Sigmoid colon (tissue), 7 donors: ENCODE data around the gene LY6G6F. TPM values are rescaled to one million over a fixed set of nuclear protein-coding genes. Genes with fewer than 3 reads are reported as not detected.
A peak's percentile ranks its signal among the peaks of the same experiment; 100 is the strongest.

Experiments used
- DNase-seq: peaks from one replicate; pipeline ENCODE4 v3.0.0-alpha.2; 2019
- H3K27ac ChIP-seq, 4 donors: fragments of 200-600 bp; sonication (generic); one replicate each; pipeline ENCODE4 v1.5.1; 2016 to 2019; ENCODE audit warnings: mild to moderate bottlenecking in 1 of 4
- H3K27me3 ChIP-seq, 3 donors: fragments of 200-600 bp; sonication (generic); one replicate each; pipeline ENCODE4 v1.5.1; 2019; ENCODE audit warnings: mild to moderate bottlenecking in 1 of 3
- H3K36me3 ChIP-seq, 4 donors: fragments of 200-600 bp; sonication (generic); one replicate each; pipeline ENCODE4 v1.5.1; 2016 to 2019
- H3K4me1 ChIP-seq, 4 donors: fragments of 200-600 bp; sonication (generic); one replicate each; pipeline ENCODE4 v1.5.1; 2017 to 2019
- H3K4me3 ChIP-seq, 4 donors: fragments of 200-600 bp; sonication (generic); one replicate each; pipeline ENCODE4 v1.5.1; 2017 to 2019; ENCODE audit warnings: mild to moderate bottlenecking in 2 of 4, moderate library complexity in 1 of 4
- H3K9me3 ChIP-seq, 4 donors: fragments of 200-600 bp in 3 of 4; sonication (generic) in 3 of 4; one replicate each; pipeline versions ENCODE4 v1.5.1 to v1.6.1; 2013 to 2019
- EP300 ChIP-seq, 4 donors: sonication (generic); formaldehyde crosslinking; IDR thresholded peaks; one replicate each; pipeline ENCODE4 v1.6.1; 2017; ENCODE audit warnings: antibody characterized with exemption in 4 of 4
- POLR2A ChIP-seq, 2 donors: fragments of 450-650 bp; IDR thresholded peaks; one replicate each; pipeline ENCODE4 v1.6.1; 2016; ENCODE audit warnings: antibody characterized with exemption in 2 of 2, mild to moderate bottlenecking in 2 of 2, moderate library complexity in 2 of 2
- POLR2AphosphoS5 ChIP-seq, 4 donors: sonication (generic); formaldehyde crosslinking; IDR thresholded peaks; one replicate each; pipeline ENCODE4 v1.6.1; 2017; ENCODE audit warnings: antibody characterized with exemption in 4 of 4
- WGBS, 2 donors: extraction: QIAGEN DNeasy Blood & Tissue Kit; methylation state at CpG; one replicate each; pipeline ENCODE4 v1.1.7; 2013; 5-methylcytosine and 5-hydroxymethylcytosine counted together
- intact Hi-C: fragments of 100-400 bp; cut with DNase I; formaldehyde crosslinking; loops from one replicate; pipeline ENCODE4 v1.15.1; 2023
- polyA plus RNA-seq, 3 donors: library from polyadenylated mRNA; stranded (reverse); fragments of 200-250 nt; gene quantifications; one replicate each; pipeline ENCODE4 v1.2.3, GENCODE V29; 2013
- total RNA-seq, 4 donors: library from RNA; depleted of rRNA; stranded (reverse); fragments of >200 nt; gene quantifications; one replicate each; pipeline ENCODE4 v1.1.0, GENCODE V29; 2016
- TF ChIP-seq, protein P1 (sequence below), 4 experiments: fragments of 450-650 bp in 3 of 4; fragments of 200-600 bp in 1 of 4; IDR thresholded peaks; one replicate each; pipeline ENCODE4 v1.5.1; 2016 to 2019; ENCODE audit warnings: antibody characterized with exemption in 4 of 4, mild to moderate bottlenecking in 3 of 4, moderate library complexity in 2 of 4
- donor health status: healthy with polysubstance abuse.
- donor health status: Bipolar disorder and iron deficiency.
- donor health status: healthy.

The LY6G6F gene
- total and polyA plus RNA-seq, 7 donors, result not detected

DNA sequence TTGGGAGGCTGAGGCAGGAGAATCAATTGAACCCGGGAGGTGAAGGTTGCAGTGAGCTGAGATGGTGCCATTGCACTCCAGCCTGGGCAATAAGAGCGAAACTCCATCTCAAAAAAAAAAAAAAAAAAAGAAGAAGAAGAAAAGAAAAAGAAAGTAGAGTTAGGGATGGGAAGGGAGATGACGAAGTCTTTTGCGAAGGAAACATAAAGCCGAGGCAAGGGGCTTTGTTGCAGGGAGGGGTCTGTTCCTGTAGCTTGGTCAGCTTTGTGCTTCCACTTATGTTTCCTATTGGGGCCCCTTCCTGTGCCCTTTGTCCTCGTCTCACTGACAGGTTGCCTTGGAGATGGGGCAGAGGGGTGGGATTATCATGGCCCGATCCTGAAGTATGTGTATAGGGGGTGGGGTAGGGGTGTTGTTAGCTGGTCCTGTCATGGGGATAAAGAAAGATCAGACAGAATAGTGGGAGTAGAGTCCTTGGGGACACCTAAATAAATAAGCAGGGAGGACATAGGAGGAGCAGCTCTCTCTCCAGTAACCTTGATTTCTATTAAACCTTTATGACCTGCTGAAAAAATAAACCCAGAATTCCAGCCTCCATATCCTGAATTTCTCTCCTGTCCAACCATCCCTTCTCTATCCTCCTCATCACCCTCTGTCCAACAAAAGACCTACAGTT is 30.8 kb downstream of the LY6G6F start:
- Histone ChIP-seq H3K27me3 (no peaks in the 10 kb centered on the region), H3K27ac (peak overlapping the region; percentile 92 to 98 (median 94)), H3K36me3 (peaks cover 13 to 17% (median 15%) of the 10 kb centered on the region in 4 donors), H3K9me3 (no peaks in the 10 kb centered on the region), H3K4me1 (peaks cover 0 to 49% (median 40%) of the 10 kb centered on the region in 4 donors), H3K4me3 (peak overlapping the region in 1 of 4 donors; percentile 64)
- TF ChIP-seq POLR2AphosphoS5 (IDR thresholded peaks at IDR 0.05) (no peak), POLR2A (IDR thresholded peaks at IDR 0.05) (no peak), EP300 (IDR thresholded peaks at IDR 0.05) (no peak)
- TF ChIP-seq, protein P1, sequence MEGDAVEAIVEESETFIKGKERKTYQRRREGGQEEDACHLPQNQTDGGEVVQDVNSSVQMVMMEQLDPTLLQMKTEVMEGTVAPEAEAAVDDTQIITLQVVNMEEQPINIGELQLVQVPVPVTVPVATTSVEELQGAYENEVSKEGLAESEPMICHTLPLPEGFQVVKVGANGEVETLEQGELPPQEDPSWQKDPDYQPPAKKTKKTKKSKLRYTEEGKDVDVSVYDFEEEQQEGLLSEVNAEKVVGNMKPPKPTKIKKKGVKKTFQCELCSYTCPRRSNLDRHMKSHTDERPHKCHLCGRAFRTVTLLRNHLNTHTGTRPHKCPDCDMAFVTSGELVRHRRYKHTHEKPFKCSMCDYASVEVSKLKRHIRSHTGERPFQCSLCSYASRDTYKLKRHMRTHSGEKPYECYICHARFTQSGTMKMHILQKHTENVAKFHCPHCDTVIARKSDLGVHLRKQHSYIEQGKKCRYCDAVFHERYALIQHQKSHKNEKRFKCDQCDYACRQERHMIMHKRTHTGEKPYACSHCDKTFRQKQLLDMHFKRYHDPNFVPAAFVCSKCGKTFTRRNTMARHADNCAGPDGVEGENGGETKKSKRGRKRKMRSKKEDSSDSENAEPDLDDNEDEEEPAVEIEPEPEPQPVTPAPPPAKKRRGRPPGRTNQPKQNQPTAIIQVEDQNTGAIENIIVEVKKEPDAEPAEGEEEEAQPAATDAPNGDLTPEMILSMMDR (IDR thresholded peaks at IDR 0.05), result no peak
- WGBS, 2 donors, result 10 to 18% methylated on average over 7 of the region's 7 CpGs
- DNase-seq, result no peak
- intact Hi-C loops, result no loop called here

DNA sequence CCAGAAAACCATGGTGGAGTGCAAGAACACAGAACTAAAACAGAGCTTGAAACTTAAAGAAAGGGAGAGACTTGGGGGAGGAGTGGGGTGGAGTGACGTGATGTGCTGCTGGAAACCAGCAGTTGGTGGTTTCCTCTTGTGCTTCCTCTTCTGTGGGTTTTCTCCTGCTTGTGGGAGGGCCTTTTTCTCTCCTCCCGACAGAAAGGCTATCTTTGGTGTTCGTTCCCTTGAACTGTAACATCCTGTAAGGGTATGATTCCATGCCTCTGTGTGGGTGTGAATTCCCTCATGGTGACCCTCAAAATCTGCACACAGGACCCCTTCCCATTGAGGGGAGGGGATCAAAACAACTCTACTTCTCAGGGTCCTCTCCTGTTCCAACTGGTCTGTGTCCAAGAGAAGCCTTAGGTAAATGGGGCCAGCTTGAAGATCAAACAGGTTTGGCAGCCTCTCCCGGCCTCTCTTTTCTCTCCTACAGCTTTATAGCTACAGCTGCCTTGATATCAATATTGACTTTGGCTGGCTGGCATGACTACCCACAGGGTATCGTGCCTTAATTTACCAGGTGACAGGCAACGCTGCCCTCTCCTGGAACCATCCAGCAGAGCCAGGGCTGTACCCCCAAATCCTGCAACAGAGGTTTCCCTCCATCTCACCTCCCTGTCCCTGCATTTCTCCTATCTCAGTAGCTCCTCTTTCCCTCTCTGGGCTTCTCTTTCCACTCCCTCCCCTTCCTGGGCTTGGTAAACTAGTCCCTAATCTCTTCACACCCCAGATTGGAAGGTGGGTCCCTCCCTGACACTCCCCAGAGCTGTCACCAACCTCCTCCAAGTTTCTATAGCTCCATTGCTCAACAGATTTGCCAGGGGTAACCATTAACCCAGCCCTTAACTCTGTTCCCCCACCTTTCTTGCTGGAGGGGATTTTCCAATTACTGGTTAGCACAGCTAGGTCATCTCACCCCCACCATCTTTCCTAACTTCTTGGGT is 31.6 kb downstream of the LY6G6F start:
- no peaks in the 10 kb centered on the region for H3K27me3 ChIP-seq
- TF ChIP-seq POLR2AphosphoS5 (IDR thresholded peaks at IDR 0.05), result peak in 2 of 4 donors; percentile 24 to 60
- TF ChIP-seq EP300 (IDR thresholded peaks at IDR 0.05), result no peak
- no peak for TF ChIP-seq POLR2A (IDR thresholded peaks at IDR 0.05)
- no peaks in the 10 kb centered on the region for H3K9me3 ChIP-seq
- H3K4me3 ChIP-seq, result no peak overlapping the region
- intact Hi-C loops, result no loop called here
- peak overlapping the region; percentile 92 to 98 (median 94) for H3K27ac ChIP-seq
- H3K4me1 ChIP-seq, result peaks cover 0 to 46% (median 40%) of the 10 kb centered on the region in 4 donors
- H3K36me3 ChIP-seq, result peaks cover 6 to 9% (median 7%) of the 10 kb centered on the region in 4 donors
- no peak for DNase-seq
- WGBS, 2 donors, result 2 to 9% methylated on average over 6 of the region's 6 CpGs

DNA sequence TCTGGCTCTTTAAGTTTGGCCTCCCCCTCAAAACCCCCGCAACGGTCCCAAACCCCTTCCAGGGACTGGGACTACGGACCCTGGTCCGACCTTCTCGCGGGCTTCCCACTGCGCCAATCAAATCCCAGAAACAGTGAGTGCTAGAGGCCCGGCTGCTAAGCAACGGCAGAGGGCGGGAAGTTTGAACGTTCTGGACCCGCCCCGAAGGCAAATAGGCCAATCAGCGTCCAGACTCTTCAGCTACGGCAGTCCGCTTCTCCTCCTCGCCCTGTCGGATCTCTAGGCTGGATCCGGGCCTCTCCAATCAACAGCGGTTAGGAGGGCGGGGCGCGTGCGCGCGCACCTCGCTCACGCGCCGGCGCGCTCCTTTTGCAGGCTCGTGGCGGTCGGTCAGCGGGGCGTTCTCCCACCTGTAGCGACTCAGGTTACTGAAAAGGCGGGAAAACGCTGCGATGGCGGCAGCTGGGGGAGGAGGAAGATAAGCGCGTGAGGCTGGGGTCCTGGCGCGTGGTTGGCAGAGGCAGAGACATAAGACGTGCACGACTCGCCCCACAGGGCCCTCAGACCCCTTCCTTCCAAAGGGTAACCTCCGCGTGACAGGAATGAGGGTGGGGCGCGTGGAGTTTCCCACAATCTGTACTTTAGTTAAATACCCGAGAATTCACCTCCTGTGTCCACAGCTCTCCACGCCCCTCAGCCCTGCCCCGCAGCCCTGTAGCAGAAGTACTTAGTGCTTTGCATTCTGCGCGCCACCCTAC is 33.2 kb downstream of the LY6G6F start, which contains the start of gene MSH5:
Gene MSH5 (plus strand): TSS at position 367 of the 758 bp plus-strand sequence. CDS start 462 bp downstream, outside the sequence.
- TF ChIP-seq EP300 (IDR thresholded peaks at IDR 0.05), result no peak
- TF ChIP-seq POLR2A (IDR thresholded peaks at IDR 0.05), result peak in 1 of 2 donors; percentile 72
- peak; percentile 78 to 87 (median 85) for TF ChIP-seq POLR2AphosphoS5 (IDR thresholded peaks at IDR 0.05)
- Histone ChIP-seq H3K27me3 (no peaks in the 10 kb centered on the region), H3K4me1 (peaks cover 0 to 31% (median 24%) of the 10 kb centered on the region in 4 donors), H3K36me3 (no peaks in the 10 kb centered on the region), H3K4me3 (peak within 1 kb of the TSS; percentile 37 to 83 (median 73)), H3K27ac (peak within 1 kb of the TSS; percentile 74 to 95 (median 77)), H3K9me3 (no peaks in the 10 kb centered on the region)
- intact Hi-C loops, result loop anchor here (2.0 kb wide), 1 partner anchor 55 kb away; the partner anchor contains the start of gene VARS1
- DNase-seq, result peak; percentile 100
- WGBS, 2 donors, result 0% methylated on average over 58 of the region's 58 CpGs

DNA sequence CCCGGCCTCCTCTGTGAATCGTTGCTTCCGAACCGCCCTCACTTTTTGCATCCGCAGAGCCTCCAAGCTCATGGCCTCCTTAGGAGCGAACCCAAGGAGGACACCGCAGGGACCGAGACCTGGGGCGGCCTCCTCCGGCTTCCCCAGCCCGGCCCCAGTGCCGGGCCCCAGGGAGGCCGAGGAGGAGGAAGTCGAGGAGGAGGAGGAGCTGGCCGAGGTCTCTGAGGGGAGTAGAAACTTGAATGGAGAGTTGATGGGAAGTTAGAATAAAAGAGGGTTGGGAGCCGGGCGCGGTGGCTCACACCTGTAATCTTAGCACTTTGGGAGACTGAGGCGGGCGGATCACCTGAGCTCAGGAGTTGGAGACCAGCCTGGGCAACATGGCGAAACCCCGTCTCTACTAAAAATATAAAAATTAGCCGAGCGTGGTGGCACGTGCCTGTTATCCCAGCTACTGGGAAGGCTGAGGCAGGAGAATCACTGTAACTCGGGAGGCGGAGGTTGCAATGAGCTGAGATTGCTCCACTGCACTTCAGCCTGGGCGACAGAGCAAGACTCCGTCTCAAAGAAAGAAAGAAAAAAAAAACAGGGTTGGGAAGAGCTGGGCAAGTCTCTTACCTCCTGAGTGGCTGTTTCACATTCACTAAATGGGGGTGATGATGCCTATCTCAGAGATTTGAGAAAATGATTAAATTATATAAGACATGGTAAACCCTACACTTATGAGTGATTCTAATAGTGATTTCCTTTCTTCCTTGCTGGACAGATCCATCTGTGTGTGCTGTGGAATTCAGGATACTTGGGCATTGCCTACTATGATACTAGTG is 33.9 kb downstream of the LY6G6F start:
- H3K9me3 ChIP-seq, result no peaks in the 10 kb centered on the region
- H3K27ac ChIP-seq, result peak overlapping the region; percentile 59 to 78 (median 75)
- peaks cover 0 to 26% (median 21%) of the 10 kb centered on the region in 4 donors for H3K4me1 ChIP-seq
- H3K27me3 ChIP-seq, result no peaks in the 10 kb centered on the region
- no peaks in the 10 kb centered on the region for H3K36me3 ChIP-seq
- H3K4me3 ChIP-seq, result peak overlapping the region; percentile 37 to 83 (median 73)
- WGBS, 2 donors, result 3 to 8% methylated on average over 29 of the region's 29 CpGs
- DNase-seq, result no peak
- intact Hi-C loops, result loop anchor here (2.0 kb wide), 1 partner anchor 54 kb away; the partner anchor contains the start of gene VARS1
- TF ChIP-seq EP300 (IDR thresholded peaks at IDR 0.05), result no peak
- no peak for TF ChIP-seq POLR2AphosphoS5 (IDR thresholded peaks at IDR 0.05)
- TF ChIP-seq, protein P1 (IDR thresholded peaks at IDR 0.05), result no peak
- no peak for TF ChIP-seq POLR2A (IDR thresholded peaks at IDR 0.05)
